ENCODE data around the gene ATXN2. TPM values are rescaled to one million over a fixed set of nuclear protein-coding genes. Genes with fewer than 3 reads are reported as not detected.

Gene ATXN2
- total RNA-seq, 1 donor from 2014 or later = 71.0 TPM

DNA sequence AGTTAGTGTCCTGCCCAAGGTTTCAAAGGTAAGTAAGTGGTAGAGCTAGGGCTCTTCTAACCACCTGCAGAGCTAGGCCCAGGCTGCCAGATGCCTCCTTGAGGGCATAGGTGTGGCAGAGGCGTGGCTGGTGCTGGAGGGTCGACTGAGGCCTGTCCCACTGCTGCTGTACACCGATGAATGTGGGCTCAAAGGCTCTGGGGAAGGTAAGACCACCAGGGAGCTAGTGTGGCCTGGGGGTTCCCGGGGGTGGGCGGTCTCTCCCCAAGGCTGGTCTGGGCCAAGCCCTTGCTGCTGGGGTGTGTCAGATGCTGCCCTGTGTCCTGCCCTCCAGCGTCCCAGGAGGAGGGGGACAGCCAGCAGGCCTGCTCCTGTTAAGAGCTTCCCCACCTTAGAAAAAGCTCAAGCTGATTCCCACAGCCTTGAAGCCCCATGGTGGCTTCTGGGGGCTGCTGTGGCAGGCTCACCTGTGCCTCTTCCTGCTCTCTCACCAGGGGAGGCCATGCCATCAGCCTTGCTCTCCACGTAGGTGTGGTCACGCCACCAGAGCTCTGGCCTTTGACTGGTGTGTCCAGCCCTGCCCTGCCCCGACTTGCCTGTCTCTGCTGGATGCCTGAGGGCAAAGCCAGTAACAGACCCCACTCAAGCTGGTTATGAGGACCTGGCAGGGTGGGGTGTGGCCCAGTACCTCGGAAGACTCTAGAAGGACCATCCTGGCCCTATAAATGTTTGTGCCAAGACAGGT lies 156.6 kb downstream of the ATXN2 start:
- Mint-ChIP-seq H3K36me3 (ENCODE audit: low read depth) (peaks cover 5% of the 10 kb centered on the region), H3K9me3 (no peaks in the 10 kb centered on the region), H3K4me3 (no peak overlapping the region), H3K4me1 (peaks cover 24% of the 10 kb centered on the region), H3K27me3 (ENCODE audit: low read depth) (no peaks in the 10 kb centered on the region), H3K27ac (ENCODE audit: unreplicated experiment) (peak overlapping the region; percentile 50)
- DNase-seq (ENCODE audit: low read depth, low spot score) = no peak
- TF ChIP-seq CTCF (conservative IDR thresholded peaks at IDR 0.05) = no peak

GRCh38 chr12:111441107-111441928 lies 157.8 kb downstream of the ATXN2 start:
- Mint-ChIP-seq H3K27me3 (ENCODE audit: low read depth) (no peaks in the 10 kb centered on the region), H3K27ac (ENCODE audit: unreplicated experiment) (no peak overlapping the region), H3K9me3 (no peaks in the 10 kb centered on the region), H3K4me1 (peaks cover 28% of the 10 kb centered on the region), H3K36me3 (ENCODE audit: low read depth) (peaks cover 5% of the 10 kb centered on the region), H3K4me3 (no peak overlapping the region)
- TF ChIP-seq CTCF (conservative IDR thresholded peaks at IDR 0.05) = no peak
- DNase-seq (ENCODE audit: low read depth, low spot score) = no peak

DNA sequence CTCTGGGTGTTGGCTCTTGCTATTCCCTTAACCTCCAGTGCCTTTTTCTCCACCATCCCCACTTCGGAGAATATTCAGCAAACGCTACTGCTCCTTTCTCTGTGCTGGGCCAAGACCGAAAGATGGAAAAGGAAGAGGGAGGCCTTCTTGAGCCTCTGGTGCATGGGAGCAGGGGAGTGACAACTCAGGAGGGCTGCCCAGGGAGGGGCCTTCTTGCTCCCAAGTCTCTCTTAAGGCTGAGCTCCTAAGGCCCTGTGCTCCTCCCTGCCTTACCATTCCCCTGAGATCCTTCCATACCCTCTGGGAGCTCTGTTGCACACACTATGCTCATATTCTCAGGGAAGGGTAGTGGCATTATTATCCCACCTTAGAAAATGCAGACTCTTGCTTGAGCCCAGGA lies 158.5 kb downstream of the ATXN2 start:
- Mint-ChIP-seq H3K27me3 (ENCODE audit: low read depth) (no peaks in the 10 kb centered on the region), H3K4me3 (peak overlapping the region; percentile 50), H3K9me3 (no peaks in the 10 kb centered on the region), H3K27ac (ENCODE audit: unreplicated experiment) (peak overlapping the region; percentile 9), H3K4me1 (peaks cover 27% of the 10 kb centered on the region), H3K36me3 (ENCODE audit: low read depth) (peaks cover 5% of the 10 kb centered on the region)
- TF ChIP-seq CTCF (conservative IDR thresholded peaks at IDR 0.05) = no peak
- no peak for DNase-seq (ENCODE audit: low read depth, low spot score)

DNA sequence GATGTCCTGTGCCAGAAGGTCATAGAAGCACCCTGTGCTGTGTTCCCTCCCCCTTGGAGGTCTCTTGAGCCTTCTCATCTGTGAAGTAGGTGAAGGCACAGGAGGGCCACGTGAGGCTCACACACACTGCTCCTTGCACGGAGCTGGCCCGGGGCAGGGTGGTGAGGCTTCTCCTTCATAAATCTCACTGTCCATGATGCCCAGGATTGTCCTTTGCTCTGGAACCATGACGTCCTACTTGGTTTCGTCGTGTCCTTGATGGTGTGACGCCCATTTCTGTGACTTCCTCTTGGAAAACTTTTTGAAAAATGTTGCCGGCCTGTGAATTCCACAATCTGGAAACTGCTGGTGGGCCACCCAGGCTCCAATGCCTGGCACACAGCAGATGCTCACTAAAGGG lies 159.0 kb downstream of the ATXN2 start:
- Mint-ChIP-seq H3K4me1 (peaks cover 27% of the 10 kb centered on the region), H3K27me3 (ENCODE audit: low read depth) (no peaks in the 10 kb centered on the region), H3K36me3 (ENCODE audit: low read depth) (peaks cover 5% of the 10 kb centered on the region), H3K9me3 (no peaks in the 10 kb centered on the region), H3K4me3 (peak overlapping the region; percentile 50), H3K27ac (ENCODE audit: unreplicated experiment) (peak overlapping the region; percentile 9)
- no peak for DNase-seq (ENCODE audit: low read depth, low spot score)
- TF ChIP-seq CTCF (conservative IDR thresholded peaks at IDR 0.05) = no peak

DNA sequence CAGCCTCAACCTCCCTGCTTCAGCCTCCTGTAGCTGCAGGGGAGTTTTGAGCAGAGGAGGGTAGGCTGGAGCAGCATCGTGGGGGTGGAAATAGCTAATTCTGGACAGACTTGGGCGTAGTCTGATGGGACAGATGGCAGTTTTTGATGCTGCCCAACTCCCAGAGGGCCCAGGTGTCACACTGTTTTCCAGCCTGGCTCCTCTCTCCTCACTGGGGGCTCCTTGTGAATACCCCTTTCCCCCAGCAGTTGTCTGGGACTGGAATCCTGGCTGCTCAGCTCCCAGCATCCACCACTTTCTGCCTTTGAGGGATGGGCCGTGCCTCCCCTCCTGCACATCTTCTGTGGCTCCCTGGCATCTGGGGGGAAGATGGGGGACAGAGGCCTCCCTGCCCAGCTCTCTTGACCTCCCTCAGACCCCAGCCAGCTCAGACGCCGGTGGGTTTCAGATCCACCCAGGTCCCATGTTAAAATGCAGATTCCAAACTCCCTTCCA lies 159.4 kb downstream of the ATXN2 start:
- no peaks in the 10 kb centered on the region for H3K27me3 Mint-ChIP-seq (ENCODE audit: low read depth)
- peak overlapping the region; percentile 9 for H3K27ac Mint-ChIP-seq (ENCODE audit: unreplicated experiment)
- no peaks in the 10 kb centered on the region for H3K9me3 Mint-ChIP-seq
- H3K4me1 Mint-ChIP-seq = peaks cover 30% of the 10 kb centered on the region
- H3K4me3 Mint-ChIP-seq = peak overlapping the region; percentile 50
- peaks cover 5% of the 10 kb centered on the region for H3K36me3 Mint-ChIP-seq (ENCODE audit: low read depth)
- no peak for DNase-seq (ENCODE audit: low read depth, low spot score)
- no peak for TF ChIP-seq CTCF (conservative IDR thresholded peaks at IDR 0.05)

All from neural crest cell (in vitro differentiated cells).